GM18511 (cell line): ENCODE data around the gene RAP2A.
A peak's percentile ranks its signal among the peaks of the same experiment; 100 is the strongest.

Experiments
- ATAC-seq: cut with Tn5 transposase; IDR thresholded peaks from one replicate; pipeline ENCODE4 v1.9.1; 2021; ENCODE audit warnings: mild to moderate bottlenecking, moderate library complexity; ENCODE audit not compliant: unreplicated experiment

RAP2A gene

DNA sequence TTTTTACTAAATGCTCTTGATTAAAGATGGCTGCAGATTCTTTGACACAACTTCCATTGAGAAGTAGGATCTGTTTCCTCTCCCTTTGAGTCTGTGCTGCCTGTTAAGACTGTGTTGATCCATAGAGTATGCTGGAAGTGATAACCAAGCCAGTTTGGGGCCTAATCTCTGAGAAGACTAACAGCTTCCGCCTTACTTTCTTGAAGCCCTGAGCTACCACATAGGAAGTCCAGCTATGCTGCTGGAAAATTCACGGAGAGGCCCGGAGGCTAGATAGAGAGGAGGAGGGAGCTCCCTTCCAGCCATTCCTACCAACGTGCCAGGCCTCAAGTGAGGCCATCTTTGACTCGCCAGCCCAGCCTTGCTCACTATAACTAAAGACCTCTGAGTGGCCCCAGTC, 12.5 kb downstream of the RAP2A start:
- ATAC-seq = no peak

DNA sequence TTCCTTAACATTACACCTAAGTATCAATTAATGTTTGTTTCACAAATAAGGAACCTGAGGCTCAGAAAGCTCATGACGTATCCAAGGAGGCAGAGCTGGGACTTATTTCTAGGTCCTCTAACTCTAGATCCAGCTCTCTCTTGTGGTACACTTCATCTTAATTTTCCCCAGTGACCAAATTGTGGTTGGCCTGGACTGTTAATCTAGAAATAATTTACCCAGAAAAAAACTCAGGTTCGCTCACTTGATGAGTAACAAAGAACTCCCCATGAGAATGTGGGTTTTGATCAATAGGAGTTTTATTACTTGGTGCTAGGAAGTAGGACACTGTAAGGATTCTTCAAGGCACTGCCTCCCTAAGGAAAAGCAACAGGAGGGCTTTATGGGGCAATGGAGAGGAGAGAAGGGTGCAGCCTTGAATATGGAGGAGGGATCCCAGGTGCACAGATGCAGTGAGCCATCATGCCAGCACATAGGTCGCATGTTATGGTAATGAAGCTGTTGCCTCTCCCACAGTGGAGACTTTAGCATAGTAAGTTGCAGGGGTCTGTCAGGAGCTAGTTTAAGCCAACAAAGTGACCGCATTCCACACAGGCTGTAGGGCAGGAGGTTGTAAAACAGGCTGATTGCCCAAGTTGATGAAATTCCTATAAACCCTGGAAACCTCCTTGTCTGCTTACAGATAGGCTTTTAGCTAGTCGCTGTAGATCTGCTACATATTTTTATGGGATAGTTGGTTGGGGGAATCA, 14.7 kb downstream of the RAP2A start:
- peak; percentile 91 for ATAC-seq

DNA sequence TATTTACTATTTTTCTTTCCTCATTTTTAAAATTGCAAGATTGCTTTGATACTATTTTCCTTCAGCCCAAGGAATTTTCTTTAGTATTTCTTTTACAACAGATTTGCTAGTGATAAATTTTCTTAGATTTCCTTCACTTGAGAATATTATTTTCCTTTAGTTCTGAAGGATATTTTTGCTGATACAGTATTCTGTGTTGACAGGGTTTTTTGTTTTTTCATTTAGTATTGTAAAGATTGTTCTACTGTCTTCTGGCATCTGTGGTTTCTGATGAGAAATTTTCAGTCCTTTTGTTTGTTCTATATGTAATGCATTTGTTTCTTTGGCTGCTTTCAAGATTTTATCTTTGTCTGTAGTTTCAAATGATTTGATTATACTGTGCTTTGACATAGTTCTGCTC, 20.7 kb downstream of the RAP2A start:
- ATAC-seq = no peak

DNA sequence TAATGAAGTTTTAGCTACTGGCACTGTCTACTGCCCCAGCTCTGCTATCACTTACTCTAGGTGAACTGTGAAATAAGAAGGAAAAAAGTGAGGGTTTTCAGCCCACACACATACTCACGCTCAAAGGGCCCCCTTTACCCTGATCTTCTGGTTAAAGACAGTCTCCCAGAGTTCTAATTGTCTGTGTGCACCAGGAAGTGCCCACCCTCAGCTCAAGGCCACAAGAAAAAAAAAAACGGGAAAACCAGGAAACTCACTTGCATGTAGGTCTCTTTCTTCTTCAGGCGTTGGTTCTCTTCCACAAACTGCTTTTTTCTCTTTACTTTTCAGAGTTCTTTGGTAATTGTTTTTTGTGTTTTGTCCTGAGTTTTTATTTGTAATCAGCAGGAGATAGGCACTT, 22.1 kb downstream of the RAP2A start:
- ATAC-seq = no peak

DNA sequence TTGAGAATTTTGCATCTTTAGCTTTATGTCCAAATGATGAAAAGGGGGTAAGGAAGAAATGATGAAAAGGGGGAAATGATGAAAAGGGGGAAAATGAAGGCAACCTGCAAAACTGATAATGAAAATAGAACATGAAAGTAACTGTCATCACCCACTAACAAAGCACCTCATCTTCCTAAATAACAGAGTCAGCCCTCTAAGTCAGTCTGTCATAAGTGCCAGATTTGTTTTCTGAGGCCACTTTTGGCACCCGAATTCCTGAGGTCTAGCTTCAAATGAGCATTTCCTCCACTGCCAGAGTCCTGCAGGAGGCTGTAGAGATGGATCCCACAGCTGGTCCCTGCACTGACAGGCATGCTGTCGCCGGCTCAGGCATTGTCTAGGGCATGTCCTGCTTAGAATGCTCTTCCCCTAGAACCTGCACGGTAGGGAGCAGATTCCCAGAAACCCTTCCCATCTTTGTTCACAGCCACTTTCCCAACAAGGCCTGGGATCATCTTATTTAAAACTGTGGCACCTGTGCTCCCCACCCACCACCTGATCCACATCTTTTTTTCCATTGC, 25.3 kb downstream of the RAP2A start:
- ATAC-seq = peak; percentile 26

DNA sequence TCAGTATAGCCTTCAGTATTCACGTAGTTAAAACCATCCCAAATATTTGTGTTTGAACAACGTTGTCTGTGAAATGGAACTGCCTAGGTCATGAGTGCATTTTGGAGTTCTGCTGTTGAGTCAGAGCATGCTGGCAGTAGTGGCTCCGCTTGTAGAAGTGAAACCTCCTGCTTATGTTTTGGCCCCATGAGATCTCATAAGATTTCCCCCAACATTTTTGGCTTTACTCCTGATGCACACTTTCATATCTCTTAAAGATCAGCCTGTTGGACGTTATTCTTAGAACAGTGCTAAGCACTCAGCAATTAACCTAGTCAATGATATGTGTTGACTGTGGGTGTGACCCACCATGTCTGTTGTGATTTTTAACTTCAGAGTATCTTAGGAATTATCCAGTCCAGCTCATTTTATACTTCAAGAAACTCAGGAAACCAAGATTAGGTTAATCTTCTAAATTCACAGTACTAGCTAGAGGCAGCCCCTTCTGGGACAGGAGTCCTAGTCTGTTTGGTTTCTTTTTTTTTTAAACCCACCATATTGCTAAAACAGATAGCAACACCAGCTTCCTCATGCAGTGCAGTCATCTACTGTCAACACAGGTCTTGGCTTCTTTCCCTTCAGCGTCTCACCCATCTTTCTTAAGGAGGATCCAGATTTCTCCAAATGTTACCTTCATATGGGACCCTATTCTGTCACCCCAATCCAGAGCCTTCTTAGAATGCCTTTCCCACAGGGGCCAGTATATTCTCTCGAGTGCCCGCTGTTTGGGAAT, 26.2 kb downstream of the RAP2A start:
- ATAC-seq = peak; percentile 97

DNA sequence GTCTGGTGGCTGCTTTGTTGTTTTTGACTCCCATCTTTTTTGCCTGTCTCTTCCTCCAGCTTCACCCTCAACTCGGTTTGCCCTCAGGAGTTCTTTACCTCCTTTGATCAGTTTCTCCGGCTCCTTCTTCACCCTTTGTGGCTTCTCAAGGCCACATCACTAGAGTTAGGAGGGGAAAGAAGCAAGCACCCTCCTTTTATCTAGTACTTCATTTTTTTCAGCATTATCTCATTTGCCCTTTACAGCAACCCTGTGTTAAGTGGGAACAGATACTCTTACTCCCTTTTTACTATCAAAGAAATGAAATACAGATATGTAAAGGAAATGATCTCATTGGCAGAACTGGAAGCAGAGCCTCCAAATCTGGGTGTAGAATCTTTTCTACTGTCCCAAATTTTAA, 26.9 kb downstream of the RAP2A start:
- no peak for ATAC-seq

DNA sequence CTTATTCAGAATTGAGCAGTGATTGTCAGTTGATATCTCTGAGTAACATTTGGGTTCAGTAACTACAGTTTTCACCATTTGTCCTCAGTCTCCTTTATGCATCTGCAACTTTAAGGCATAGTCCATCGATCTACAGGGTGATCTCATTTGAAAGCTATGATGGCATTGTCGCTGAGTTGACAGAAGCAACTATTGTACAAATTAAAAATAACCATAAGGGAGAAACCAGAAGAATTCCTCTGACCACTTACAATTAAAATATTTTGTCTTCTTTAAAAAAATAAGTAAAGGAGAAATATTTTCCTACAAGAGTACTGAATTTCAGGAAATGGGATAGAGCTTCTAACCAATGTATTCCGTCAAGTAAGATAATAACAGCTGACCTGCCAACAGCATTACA, 30.6 kb downstream of the RAP2A start:
- ATAC-seq = no peak

DNA sequence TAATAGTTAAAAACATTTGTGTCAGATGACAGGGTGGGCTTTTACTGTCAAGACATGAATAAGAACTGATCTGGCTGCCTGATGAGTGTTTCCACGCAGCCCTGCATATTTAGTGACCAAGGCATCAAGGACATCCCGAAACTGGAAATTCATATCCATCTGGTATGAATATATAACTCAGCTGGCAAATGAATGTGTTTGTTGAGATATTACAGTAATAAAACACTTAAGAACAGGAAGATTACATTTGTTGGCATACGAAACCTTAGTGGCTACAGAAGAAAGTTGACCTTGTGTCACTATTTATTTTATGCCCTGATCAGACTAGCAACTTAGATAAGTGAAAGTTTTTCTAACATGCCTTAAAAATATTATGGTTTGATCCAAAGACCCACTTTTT, 32.8 kb downstream of the RAP2A start:
- no peak for ATAC-seq

DNA sequence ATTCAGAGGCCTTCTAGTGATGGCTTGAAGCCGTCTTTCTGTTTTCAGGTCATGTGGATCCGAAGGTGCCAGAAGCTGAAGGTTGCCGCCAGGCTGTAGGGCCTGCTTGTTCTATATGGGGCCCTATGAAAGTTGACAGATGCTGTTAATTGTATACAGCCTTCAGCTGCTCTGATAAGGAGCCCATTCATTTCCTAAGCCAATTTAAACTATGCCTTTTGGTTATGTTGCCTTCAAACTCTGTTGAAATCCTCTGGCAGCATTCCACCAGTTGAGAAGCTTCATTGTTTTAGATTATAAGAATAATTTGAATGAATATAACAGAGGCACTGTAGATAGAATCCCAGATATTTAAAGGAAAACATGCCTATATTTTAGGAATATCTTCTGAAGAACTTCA, 34.4 kb downstream of the RAP2A start:
- ATAC-seq = no peak

DNA sequence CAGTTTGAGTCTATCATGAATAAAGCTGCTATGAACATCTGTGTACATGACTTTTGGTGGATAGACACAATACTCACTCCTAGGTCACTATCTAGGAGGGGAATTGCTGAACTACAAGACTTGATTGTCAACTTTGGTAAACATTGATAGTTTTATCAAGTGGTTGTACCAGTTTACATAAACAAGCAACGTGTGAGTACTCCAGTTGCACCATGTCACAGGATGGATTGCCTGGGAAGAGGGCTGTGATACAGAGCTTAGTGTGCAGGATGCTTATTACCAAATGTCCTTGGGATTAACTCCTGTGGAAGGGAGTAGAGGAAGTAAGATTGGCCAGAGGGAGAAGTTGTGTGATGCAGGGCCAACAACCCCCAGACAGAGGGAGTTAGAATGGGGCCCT, 37.7 kb downstream of the RAP2A start:
- ATAC-seq = no peak

DNA sequence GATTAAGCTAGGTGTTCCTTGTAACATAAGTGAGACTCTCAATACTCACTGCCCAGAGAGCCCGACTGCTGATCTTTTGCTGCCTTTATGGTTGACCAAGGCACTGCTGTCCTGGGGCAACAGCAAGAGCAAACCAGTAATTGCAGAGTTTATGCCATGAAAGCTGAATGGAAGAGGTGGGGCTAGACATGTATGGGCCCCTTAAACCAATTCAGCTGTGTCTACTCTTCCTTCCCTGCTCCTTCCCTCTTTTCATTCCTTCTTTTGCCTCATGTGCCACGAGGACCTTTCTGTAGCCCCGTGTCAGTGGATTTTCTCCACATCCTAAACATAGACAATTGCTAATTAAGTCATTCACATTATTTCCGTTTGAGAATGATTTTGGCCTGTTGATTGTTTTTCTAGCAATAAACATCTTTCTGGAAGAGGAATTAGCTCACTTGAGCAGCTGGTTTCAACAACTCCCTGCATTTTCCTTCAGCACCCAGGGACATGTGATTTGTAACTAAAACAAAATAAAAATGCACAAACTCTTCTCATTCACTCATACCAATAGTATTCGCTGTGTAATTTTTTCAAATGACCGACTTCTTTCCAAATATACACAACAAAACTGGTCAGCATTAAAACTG, 40.5 kb downstream of the RAP2A start:
- ATAC-seq = no peak

DNA sequence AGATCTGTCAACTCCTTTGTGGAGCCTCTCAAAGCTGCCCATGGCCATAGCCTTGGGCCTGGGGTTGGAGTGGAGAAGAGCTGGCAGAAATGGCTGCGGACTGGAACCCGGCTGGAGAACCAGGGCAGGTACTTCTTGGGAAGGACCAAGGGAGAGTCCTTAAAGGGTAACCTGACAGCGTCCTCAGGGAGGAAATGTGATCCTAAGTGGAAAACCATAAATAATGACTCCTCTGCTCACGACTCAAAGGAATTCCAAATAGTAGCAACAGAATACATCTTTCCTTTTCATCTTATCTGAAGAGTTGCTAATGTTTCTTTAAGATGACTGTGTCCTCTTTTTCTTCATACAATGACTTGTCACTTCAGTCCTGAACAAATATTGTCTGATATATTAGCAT, 41.0 kb downstream of the RAP2A start:
- ATAC-seq = no peak

DNA sequence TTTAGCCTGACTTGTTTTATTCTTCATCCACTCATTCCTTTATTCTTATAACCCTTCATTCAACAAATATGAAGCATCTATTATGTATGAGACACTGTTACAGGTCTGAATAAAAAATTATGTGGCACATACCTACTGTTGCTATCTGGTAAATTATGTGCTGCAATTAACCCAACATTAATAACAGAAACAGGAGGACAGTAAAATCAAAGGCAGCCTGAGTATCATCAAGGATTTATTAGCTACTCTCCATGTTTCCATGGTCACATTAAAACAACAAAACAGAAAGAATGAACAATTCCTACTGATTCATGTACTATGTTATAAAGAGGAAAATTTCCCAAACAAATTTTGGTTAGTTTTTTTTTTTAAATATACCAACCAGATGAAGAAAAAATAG, 43.9 kb downstream of the RAP2A start:
- ATAC-seq = no peak

DNA sequence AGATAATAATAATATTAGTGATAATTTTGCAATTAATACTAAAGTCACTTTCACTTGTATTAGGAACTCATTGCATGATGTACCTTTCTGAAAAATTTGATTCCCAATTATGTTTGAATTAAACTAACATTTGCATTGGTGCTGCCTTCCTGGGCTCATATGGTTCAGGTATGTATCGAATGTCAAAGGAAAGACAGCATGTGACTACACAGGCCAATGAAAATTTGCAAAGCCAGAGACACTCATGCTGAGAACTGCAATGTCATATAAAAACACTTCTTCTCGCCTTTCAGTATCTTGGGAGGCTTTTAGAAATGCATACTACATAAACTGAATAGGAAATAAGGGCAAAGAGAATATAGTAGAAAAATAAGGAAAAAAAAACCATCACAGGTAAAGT, 44.3 kb downstream of the RAP2A start:
- ATAC-seq = no peak

DNA sequence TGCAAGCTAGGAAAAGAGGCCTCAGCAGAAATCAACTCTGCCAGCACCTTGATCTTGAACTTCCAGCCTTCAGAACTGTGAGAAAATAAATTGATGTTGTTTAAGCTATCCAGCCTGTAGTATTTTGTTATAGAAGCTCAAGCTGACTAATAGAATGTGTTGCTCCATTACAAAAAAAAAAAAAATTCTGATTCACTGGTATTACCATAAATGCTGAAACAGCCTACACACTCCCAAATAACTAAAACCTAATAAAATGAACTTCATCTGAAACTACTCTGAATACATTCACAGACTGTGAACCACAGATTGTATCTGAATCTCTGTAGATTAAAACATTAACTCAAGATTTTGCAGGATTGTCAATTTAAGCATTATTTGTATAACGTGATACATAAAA, 49.5 kb downstream of the RAP2A start:
- ATAC-seq = no peak

DNA sequence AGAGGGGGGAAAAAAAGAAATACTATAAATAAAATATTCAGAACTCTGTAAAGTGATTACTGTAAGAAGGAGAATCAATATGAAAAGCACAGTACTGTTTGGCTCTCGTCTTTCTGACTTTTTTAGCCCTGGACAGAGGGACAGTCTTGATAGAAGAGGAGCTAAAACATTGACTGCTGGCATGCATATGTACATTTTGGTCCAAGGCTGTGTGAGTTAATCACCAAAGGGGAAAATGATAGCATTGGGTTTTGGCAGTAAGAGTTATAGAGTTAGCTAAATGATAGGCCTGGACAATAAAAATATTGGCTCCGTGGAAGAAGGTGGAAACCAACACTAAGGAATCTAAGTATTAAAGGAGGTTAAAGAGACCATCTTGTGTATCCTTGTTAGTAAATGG, 50.3 kb downstream of the RAP2A start:
- ATAC-seq = no peak

DNA sequence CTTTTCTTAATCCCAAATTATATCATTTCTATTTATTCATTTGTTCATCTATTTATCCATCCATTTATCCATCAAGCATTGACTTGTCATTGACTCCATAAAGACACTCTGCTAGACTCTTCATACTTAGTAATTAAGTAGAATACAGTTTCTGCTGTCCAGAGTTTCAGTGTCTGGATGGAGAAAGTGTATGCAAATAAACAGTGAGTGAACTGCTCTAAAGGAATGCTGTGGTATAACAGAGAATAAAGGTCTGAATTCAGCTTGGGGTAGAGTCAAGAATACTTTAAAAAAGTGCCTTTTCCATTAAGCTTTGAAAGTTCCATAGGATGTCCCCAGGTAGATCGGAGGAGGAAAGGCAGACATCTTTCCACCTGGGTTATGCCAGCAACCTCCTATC, 51.4 kb downstream of the RAP2A start:
- no peak for ATAC-seq

DNA sequence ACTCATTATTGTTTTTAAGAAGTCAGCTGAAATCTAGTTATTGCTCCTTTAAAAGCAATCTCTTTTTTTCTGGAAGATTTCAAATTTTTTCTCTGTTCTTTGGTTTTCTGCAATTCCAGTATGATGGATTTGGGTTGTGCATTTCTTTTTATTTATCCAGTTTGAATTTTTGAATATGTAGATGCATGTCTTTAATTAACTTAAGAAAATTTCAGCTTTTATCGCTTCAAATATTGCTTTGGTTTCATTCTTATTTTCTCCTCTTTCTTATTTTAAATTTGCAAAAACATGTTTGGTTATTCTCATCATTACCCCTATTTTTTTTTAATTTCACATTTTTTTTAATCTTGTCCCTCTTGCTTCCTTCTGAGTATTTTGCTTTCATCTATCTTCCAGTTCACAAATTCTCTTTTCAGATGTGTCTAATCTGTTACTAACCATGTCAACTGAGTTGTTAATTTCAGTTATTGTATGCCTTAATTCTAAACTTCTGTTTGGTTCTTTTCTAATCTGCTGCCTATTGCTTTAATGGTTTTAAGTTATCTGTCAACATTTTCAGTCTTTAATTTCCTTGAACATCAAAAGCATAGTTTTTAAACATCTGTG, 56.8 kb downstream of the RAP2A start:
- no peak for ATAC-seq

DNA sequence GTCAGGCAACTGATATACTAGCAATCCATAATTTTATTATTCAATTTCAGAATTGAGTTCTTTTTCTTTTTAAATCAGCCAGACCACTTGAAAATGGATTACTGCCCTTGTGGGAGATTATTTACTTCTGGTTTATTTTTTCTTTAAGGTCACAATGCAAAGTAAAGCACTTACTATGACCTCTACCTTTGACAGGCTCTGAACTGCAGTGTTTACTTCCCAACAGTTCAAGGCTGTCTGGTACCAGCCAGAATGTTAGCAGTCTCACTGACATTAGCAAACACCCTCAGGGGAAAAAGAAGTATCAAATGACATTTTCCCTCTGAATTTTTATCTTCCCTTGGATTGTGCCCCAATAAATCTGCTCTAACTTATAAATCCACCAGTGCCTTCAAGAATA, 57.5 kb downstream of the RAP2A start:
- ATAC-seq = no peak

DNA sequence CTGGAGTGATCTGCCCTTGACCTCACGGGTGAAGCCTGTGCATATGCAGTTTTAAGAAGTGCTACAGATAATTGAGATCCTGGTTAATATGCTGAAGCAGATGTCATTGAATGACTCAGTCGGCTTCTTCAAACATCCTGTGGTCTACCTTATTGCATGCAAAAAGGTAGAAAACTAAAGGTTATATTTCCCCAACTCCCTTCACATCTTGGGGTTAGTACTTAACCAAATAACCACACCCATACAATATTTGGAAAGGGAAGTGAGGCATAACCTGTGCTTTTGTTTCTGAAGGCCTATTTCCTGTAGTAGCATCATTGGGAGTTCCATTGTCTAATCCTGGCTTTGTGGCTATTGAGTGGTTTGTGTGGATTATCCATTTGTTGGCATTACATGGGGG, 58.3 kb downstream of the RAP2A start:
- ATAC-seq = no peak
